ENCODE results near the gene MBNL2.

- TF ChIP-seq RXRA (CRISPR knock-in tag; IDR thresholded peaks at IDR 0.05) (no peak), AGO2 (optimal IDR thresholded peaks at IDR 0.05; ENCODE audit: low read depth, low read length) (no peak), ZNF354B (CRISPR knock-in tag; IDR thresholded peaks at IDR 0.05) (no peak), MXD4 (CRISPR knock-in tag; IDR thresholded peaks at IDR 0.05) (no peak), ZFP36 (IDR thresholded peaks at IDR 0.05; ENCODE audit: borderline replicate concordance, low read depth, low read length, partially characterized antibody) (no peak), CTCF (CRISPR knock-in tag; IDR thresholded peaks at IDR 0.05) (no peak), E2F1 (CRISPR knock-in tag; IDR thresholded peaks at IDR 0.05) (no peak), HMGXB4 (CRISPR knock-in tag; IDR thresholded peaks at IDR 0.05; ENCODE audit: borderline replicate concordance in 1 of 2, low read depth in 1 of 2) (no peak), DPF2 (CRISPR knock-in tag; IDR thresholded peaks at IDR 0.05; ENCODE audit: borderline replicate concordance, low read depth) (no peak), PHB2 (IDR thresholded peaks at IDR 0.05; ENCODE audit: partially characterized antibody) (no peak)
These were observed 64.3 kb downstream of the MBNL2 start for GRCh38 chr13:97286317-97287046.
